D721Med (cell line): ENCODE measurements around the gene KCNK15.

ENCODE experiments used
- DNase-seq: peaks from one replicate; pipeline ENCODE4 v3.0.0; 2011; ENCODE audit warnings: low spot score; ENCODE audit not compliant: insufficient read length
- FAIRE-seq: peaks from 2 replicates; lab custom pipeline; 2011; peaks lifted over from hg19 to GRCh38; lab: Jason Lieb, UNC
- TF ChIP-seq, protein P1 (sequence below): IDR thresholded peaks from 2 replicates; pipeline ENCODE4 v1.5.1; 2012; ENCODE audit warnings: mild to moderate bottlenecking, control low read depth; ENCODE audit not compliant: insufficient read depth; ENCODE audit errors: missing control alignments

Gene KCNK15

GRCh38 chr20:44715499-44716308, 30.0 kb upstream of the KCNK15 start:
- DNase-seq (no peak), FAIRE-seq (no peak)
- TF ChIP-seq, protein P1, sequence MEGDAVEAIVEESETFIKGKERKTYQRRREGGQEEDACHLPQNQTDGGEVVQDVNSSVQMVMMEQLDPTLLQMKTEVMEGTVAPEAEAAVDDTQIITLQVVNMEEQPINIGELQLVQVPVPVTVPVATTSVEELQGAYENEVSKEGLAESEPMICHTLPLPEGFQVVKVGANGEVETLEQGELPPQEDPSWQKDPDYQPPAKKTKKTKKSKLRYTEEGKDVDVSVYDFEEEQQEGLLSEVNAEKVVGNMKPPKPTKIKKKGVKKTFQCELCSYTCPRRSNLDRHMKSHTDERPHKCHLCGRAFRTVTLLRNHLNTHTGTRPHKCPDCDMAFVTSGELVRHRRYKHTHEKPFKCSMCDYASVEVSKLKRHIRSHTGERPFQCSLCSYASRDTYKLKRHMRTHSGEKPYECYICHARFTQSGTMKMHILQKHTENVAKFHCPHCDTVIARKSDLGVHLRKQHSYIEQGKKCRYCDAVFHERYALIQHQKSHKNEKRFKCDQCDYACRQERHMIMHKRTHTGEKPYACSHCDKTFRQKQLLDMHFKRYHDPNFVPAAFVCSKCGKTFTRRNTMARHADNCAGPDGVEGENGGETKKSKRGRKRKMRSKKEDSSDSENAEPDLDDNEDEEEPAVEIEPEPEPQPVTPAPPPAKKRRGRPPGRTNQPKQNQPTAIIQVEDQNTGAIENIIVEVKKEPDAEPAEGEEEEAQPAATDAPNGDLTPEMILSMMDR = no peak

- FAIRE-seq = no peak
- no peak for DNase-seq
- TF ChIP-seq, protein P1 = no peak
Observed at GRCh38 chr20:44716309-44717106, 29.2 kb upstream of the KCNK15 start.

DNA sequence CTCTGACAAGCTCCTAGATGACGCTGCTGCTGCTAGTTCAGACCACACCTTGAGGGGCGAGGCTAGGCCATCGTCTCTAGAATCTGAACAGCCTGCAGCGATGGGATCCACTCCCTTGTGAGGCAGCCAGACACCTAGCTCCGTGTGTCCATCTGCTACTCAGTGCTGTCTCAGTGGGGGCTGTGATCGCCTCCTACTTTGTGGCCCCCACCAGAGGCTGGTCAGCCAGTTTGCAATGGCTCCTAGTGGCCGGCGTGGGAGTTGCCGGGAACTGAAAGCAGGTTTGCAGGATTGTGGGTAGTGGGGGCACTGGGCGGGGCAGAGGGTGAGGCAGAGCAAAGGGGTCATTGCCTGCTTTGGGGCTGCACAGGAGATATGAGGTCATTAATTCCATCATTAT, 27.7 kb upstream of the KCNK15 start:
- TF ChIP-seq, protein P1 = no peak
- FAIRE-seq = no peak

GRCh38 chr20:44719841-44720240, 25.8 kb upstream of the KCNK15 start:
- no peak for FAIRE-seq
- TF ChIP-seq, protein P1 = no peak
- DNase-seq = no peak

More for the DNA sequence above, 27.7 kb upstream of the KCNK15 start:
- no peak for DNase-seq

DNA sequence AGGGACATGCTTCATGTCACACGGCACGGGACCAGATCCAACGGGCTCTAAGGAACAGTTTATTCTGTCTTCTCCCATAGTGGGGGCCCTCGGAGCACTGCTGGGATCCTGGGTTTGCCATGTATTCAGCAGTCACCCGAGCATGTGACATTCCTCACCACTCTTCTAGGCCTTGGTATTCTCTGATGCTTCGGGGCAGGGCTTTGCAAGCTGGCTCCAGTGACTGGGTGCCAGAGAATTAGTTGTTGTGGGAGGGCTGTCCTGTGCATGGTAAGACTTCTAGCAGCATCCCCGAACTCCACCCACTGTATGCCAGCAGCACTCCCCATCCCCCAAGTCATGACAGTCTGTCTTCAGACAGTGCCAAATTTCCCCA, 25.1 kb upstream of the KCNK15 start:
- TF ChIP-seq, protein P1 = no peak
- FAIRE-seq (no peak), DNase-seq (no peak)

GRCh38 chr20:44720997-44721784, 24.5 kb upstream of the KCNK15 start:
- FAIRE-seq (no peak), DNase-seq (no peak)
- TF ChIP-seq, protein P1 = no peak
